ENCODE data around the gene CCDC92B. TPM values are rescaled to one million over a fixed set of nuclear protein-coding genes. Genes with fewer than 3 reads are reported as not detected.
A peak's percentile ranks its signal among the peaks of the same experiment; 100 is the strongest.

The CCDC92B gene
- total and polyA plus RNA-seq, 9 of the 15 experiments (the other 6 are each of a cell fraction or from before 2014, with no cell fraction given): not detected

DNA sequence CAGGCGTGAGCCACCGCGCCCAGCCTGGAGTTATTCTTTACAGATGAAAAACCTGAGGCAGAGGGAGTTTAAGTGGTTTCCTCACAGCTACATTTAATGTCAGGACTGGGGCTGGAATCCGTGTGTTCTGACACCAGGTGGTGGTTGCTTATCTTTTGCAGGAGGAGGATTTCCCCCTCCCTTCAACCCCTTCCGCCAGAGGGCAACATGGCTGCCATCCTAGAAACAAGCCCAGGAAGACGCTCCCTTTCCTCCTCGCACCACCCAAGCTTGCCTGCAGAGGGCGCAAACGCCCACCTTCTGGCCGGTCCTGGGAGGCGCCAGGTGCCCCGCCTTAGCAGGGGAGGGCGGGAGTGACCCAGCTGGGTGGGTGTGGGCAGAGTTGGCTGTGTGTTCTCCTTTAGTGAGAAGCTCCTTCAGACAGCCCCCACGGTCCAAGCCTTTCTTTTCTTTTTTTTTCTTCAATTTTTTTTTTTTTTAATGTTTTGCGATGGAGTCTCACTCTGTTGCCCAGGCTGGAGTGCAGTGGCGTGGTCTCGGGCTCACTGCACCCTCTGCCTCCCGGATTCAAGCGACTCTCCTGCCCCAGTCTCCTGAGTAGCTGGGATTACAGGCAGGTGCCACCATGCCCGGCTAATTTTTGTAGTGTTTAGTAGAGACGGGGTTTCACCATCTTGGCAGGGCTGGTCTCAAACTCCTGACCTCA lies 36.9 kb upstream of the CCDC92B start (continued):
- TF ChIP-seq, protein P1, sequence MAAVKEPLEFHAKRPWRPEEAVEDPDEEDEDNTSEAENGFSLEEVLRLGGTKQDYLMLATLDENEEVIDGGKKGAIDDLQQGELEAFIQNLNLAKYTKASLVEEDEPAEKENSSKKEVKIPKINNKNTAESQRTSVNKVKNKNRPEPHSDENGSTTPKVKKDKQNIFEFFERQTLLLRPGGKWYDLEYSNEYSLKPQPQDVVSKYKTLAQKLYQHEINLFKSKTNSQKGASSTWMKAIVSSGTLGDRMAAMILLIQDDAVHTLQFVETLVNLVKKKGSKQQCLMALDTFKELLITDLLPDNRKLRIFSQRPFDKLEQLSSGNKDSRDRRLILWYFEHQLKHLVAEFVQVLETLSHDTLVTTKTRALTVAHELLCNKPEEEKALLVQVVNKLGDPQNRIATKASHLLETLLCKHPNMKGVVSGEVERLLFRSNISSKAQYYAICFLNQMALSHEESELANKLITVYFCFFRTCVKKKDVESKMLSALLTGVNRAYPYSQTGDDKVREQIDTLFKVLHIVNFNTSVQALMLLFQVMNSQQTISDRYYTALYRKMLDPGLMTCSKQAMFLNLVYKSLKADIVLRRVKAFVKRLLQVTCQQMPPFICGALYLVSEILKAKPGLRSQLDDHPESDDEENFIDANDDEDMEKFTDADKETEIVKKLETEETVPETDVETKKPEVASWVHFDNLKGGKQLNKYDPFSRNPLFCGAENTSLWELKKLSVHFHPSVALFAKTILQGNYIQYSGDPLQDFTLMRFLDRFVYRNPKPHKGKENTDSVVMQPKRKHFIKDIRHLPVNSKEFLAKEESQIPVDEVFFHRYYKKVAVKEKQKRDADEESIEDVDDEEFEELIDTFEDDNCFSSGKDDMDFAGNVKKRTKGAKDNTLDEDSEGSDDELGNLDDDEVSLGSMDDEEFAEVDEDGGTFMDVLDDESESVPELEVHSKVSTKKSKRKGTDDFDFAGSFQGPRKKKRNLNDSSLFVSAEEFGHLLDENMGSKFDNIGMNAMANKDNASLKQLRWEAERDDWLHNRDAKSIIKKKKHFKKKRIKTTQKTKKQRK (IDR thresholded peaks at IDR 0.05; ENCODE audit: borderline replicate concordance, low read depth, low read length): no peak
- TF ChIP-seq CBX5 (IDR thresholded peaks at IDR 0.05; ENCODE audit: borderline replicate concordance, low read depth) (no peak), DACH1 (IDR thresholded peaks at IDR 0.05; ENCODE audit: partially characterized antibody) (peak; percentile 11), FOXK1 (CRISPR knock-in tag; IDR thresholded peaks at IDR 0.05; ENCODE audit: borderline replicate concordance) (peak; percentile 30; the same call in 1 of the 2 replicates), MYC (IDR thresholded peaks at IDR 0.05; ENCODE audit: low read depth, low read length) (no peak), MYC (CRISPR knock-in tag; IDR thresholded peaks at IDR 0.05; ENCODE audit: borderline replicate concordance, low read depth) (no peak)
- TF ChIP-seq, protein P2, sequence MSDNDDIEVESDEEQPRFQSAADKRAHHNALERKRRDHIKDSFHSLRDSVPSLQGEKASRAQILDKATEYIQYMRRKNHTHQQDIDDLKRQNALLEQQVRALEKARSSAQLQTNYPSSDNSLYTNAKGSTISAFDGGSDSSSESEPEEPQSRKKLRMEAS (CRISPR knock-in tag; IDR thresholded peaks at IDR 0.05): no peak
- TF ChIP-seq, protein P3, sequence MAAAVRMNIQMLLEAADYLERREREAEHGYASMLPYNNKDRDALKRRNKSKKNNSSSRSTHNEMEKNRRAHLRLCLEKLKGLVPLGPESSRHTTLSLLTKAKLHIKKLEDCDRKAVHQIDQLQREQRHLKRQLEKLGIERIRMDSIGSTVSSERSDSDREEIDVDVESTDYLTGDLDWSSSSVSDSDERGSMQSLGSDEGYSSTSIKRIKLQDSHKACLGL (CRISPR knock-in tag; IDR thresholded peaks at IDR 0.05; ENCODE audit: borderline replicate concordance, poor library complexity, severe bottlenecking): no peak
- TF ChIP-seq, protein P4, sequence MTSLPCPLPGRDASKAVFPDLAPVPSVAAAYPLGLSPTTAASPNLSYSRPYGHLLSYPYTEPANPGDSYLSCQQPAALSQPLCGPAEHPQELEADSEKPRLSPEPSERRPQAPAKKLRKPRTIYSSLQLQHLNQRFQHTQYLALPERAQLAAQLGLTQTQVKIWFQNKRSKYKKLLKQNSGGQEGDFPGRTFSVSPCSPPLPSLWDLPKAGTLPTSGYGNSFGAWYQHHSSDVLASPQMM (CRISPR knock-in tag; IDR thresholded peaks at IDR 0.05): no peak
